SK-N-MC (cell line): ENCODE data around the gene PRDM5.

Experiments used
- DNase-seq: peaks from one replicate; pipeline ENCODE4 v3.0.0-alpha.2; 2011; ENCODE audit warnings: low read depth, low spot score
- H3K27ac ChIP-seq: fragments of 200-600 bp; sonication (generic); 2 replicates; pipeline ENCODE4 v1.5.1; 2016; ENCODE audit warnings: mixed run types
- H3K36me3 ChIP-seq: fragments of 200-600 bp; sonication (generic); 2 replicates; pipeline ENCODE4 v1.6.1; 2017; ENCODE audit warnings: antibody characterized with exemption, low read length, mixed read lengths; ENCODE audit not compliant: insufficient read depth
- H3K4me3 ChIP-seq: fragments of 200-600 bp; sonication (generic); 2 replicates; pipeline ENCODE4 v1.5.1; 2016
- H3K9ac ChIP-seq: fragments of 200-600 bp; sonication (generic); 2 replicates; pipeline ENCODE4 v1.8.0; 2017; ENCODE audit warnings: mixed run types, mixed read lengths; ENCODE audit not compliant: insufficient read length
- H3K9me3 ChIP-seq: fragments of 200-600 bp; sonication (generic); 2 replicates; pipeline ENCODE4 v1.6.1; 2017; ENCODE audit warnings: low read depth, mild to moderate bottlenecking, antibody characterized with exemption, low read length, moderate library complexity, mixed read lengths
- EZH2 ChIP-seq: fragments of 200-600 bp; sonication (generic); IDR thresholded peaks from one replicate; pipeline ENCODE4 v1.6.1; 2017; ENCODE audit warnings: antibody characterized with exemption
- FOXP2 ChIP-seq: optimal IDR thresholded peaks from 2 replicates; pipeline ENCODE3; 2011; ENCODE audit warnings: mild to moderate bottlenecking, moderate library complexity; ENCODE audit not compliant: insufficient read depth; ENCODE audit errors: extremely low read length, control extremely low read depth
- POLR2AphosphoS5 ChIP-seq: IDR thresholded peaks from 2 replicates; pipeline ENCODE4 v1.6.1; 2012; ENCODE audit warnings: mild to moderate bottlenecking, low read depth, low read length, borderline replicate concordance

The PRDM5 gene

DNA sequence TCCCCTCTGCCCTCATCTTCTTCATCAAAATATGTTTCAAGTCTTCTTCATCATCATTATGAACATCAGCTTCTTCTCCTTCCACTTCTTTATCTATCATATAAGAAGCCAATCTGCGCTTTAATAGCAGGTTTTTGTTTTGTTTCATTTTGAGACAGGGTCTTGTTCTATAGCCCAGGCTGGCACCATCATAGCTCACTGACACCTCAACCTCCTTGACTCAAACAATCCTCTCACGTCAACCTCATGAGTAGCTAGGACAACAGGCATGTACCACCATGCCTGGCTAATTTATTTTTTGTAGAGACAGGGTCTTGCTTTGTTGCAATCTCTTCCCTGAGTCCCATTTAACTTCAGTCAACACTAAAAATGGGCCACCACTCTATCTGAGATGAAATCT is 27.0 kb downstream of the PRDM5 start:
- TF ChIP-seq POLR2AphosphoS5: no peak
- TF ChIP-seq FOXP2: no peak
- TF ChIP-seq EZH2: no peak
- Histone ChIP-seq H3K4me3 (no peak overlapping the region), H3K27ac (no peak overlapping the region)

DNA sequence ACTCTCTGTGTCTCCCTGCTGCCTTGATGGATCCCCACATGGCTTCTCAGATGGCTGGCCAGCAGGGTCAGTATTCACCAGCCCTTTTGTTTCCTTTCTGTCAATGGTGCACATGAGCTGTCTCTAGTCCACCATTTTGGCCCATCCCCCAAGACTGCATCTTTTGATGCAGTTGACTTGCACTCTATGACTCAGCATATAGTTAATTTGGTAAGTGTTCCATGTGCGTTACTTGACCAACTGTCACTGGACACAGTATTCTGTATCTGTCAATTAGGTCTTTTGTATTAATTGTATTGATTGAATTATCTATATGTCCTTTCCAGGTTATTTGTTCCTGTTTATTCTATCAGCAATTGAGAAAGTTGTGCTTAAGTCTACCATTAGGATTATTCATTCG is 29.2 kb downstream of the PRDM5 start:
- Histone ChIP-seq H3K9ac (no peak overlapping the region), H3K27ac (no peak overlapping the region), H3K9me3 (no peaks in the 10 kb centered on the region), H3K4me3 (no peak overlapping the region), H3K36me3 (no peaks in the 10 kb centered on the region)
- TF ChIP-seq EZH2 (no peak), POLR2AphosphoS5 (no peak), FOXP2 (no peak)
- DNase-seq: no peak

More for the DNA sequence above, 27.0 kb downstream of the PRDM5 start:
- Histone ChIP-seq H3K36me3 (no peaks in the 10 kb centered on the region), H3K9me3 (no peaks in the 10 kb centered on the region), H3K9ac (no peak overlapping the region)
- DNase-seq: no peak

DNA sequence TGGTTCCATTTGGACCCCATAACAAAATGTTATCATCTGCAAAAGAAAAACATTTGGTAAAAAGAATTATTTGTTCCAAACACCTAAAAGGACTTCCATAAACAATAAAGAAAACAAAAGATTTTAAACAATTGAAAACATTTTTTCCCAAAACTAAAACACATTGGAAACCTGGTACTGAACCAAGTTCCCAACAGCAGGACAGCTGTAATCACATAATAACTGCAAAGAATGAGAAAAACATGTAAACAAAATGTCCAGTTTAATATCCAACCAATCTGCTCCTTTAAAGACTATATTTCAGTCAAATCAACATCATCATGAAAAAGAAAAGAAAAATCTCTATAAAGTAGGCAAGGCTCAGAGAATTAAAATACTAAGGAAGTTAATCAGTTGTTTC is 36.3 kb downstream of the PRDM5 start:
- TF ChIP-seq EZH2: no peak
- TF ChIP-seq POLR2AphosphoS5: no peak
- TF ChIP-seq FOXP2: no peak
- Histone ChIP-seq H3K9me3 (no peaks in the 10 kb centered on the region), H3K4me3 (no peak overlapping the region), H3K36me3 (no peaks in the 10 kb centered on the region), H3K27ac (no peak overlapping the region), H3K9ac (no peak overlapping the region)
- no peak for DNase-seq

DNA sequence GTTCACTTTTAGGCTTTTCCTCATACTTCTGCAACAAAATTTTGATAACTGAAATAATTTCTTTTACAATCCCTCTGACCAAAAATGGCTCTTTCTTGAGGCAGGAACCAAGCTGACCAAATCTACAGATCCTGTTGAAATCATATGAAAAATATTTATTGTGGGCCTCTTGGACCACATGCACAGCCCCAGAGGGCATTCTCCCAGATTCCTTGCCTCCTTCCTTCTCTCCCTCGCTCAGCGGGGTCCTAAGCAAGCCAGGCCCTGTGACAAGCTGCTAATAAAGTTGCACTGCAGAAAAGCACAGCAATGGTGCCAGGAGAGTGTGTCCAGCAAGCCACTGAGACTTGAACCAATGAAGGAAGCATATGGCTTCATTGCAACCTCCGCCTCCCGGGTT is 40.7 kb downstream of the PRDM5 start:
- Histone ChIP-seq H3K4me3 (no peak overlapping the region), H3K9ac (no peak overlapping the region), H3K9me3 (no peaks in the 10 kb centered on the region), H3K27ac (no peak overlapping the region), H3K36me3 (no peaks in the 10 kb centered on the region)
- TF ChIP-seq EZH2: no peak
- no peak for TF ChIP-seq FOXP2
- no peak for TF ChIP-seq POLR2AphosphoS5
- DNase-seq: no peak

DNA sequence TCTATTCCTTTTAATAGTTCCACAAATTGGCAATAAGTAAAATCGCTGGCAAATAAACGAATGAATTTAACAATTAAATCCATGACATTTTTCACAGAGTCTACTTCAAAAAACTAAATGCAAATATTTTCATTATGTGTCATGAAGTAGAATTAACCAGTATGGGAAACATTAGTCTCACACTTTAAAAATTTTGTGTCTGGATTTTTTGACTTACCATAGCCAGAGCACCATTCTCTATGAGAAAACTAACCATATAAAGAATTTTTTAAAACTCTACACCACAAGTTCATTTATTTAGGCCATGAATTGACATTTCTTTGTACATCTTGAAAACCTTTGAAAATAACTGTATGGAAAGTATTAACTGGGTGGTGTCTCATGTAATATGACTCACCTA is 41.2 kb downstream of the PRDM5 start:
- no peak overlapping the region for H3K4me3 ChIP-seq
- no peaks in the 10 kb centered on the region for H3K9me3 ChIP-seq
- no peaks in the 10 kb centered on the region for H3K36me3 ChIP-seq
- H3K9ac ChIP-seq: no peak overlapping the region
- TF ChIP-seq FOXP2: no peak
- TF ChIP-seq EZH2: no peak
- no peak for TF ChIP-seq POLR2AphosphoS5
- H3K27ac ChIP-seq: no peak overlapping the region
- DNase-seq: no peak

DNA sequence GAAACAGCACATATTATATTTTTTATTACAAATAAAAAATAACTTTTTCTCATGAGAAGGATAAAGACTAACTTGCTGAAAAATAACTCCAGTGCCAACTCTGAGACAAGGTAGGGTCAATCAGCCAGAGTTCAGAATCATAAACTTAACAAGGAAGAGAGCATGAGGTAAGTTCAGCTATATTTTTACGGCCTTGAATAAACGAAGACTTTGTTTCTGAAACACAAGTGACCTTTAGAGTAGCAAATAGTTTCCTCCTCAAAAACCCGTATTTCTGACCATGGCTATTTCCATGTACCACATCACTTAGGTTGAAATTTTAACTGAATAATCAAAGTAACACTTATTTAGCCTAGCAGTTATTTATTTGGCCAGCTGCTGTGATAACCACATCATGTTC is 45.5 kb downstream of the PRDM5 start:
- no peak overlapping the region for H3K27ac ChIP-seq
- H3K9me3 ChIP-seq: no peaks in the 10 kb centered on the region
- H3K36me3 ChIP-seq: no peaks in the 10 kb centered on the region
- H3K4me3 ChIP-seq: no peak overlapping the region
- TF ChIP-seq EZH2: no peak
- no peak for TF ChIP-seq POLR2AphosphoS5
- no peak for TF ChIP-seq FOXP2
- DNase-seq: no peak
- H3K9ac ChIP-seq: no peak overlapping the region

DNA sequence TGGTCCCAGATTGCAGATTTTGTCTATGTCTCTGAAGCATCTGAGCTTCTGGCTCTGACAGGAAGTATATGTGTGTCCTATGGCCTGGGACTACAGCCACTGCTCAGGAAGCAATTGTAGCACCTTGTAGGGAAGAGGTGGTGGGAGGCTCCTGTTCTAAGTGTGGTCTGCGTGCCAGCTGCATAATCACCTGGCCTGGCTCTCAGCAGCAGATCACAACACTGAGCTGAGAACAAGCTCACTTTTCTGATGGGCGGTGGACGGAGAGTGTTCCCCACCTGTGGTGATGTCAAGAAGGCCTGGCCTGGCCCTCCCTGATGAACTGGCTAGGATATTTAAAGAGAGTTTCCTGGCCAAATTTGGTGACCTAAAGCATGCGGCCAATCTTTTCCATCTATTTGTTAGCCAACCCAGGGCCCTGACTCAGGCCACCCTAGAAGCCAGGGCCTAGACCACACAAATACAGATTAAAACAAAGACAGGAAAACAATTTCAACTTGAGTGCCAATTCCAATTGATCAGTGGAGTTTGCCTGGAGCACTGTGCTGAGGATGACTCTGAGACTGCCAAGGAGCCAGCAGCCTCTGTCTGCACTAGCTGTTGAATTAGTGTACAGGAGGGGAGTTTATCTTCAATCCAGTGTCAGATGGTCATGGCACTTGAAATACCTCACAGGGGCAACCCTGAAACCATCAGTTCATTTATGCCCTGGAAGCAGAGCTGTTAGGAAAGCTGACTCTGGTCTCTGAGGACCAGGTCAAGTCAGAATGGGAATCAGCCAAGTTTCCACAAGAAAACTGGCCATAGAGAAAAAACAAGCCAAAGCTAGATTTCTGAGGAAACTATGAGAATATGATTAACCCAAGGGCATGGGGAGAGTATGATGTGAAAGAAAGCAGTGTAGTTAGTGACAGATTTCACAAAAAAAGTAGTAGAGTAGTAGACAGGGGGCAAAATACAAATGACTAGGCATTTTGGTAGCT is 47.4 kb downstream of the PRDM5 start:
- H3K9me3 ChIP-seq: no peaks in the 10 kb centered on the region
- H3K4me3 ChIP-seq: no peak overlapping the region
- no peak overlapping the region for H3K9ac ChIP-seq
- TF ChIP-seq POLR2AphosphoS5: no peak
- TF ChIP-seq EZH2: no peak
- no peak for TF ChIP-seq FOXP2
- H3K36me3 ChIP-seq: no peaks in the 10 kb centered on the region
- DNase-seq: no peak
- no peak overlapping the region for H3K27ac ChIP-seq

DNA sequence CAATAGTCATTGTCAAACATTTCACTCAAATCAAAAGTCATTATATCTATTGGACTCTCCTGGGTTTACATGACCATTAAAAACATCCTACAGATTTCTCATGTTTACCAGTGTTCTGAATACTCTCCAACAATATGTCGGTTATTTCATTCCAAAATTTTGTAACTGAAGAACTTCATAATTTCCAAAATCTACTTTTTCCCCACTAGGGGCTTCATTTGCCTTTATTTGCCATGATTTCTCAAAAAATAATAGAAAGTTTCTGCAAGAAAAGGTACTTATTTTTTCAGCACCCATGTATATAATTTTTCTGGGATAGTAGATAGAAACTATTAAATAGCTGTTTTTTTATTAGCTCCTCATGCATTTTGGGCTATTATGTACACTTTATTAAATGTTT is 49.0 kb downstream of the PRDM5 start:
- Histone ChIP-seq H3K9me3 (no peaks in the 10 kb centered on the region), H3K27ac (no peak overlapping the region), H3K4me3 (no peak overlapping the region), H3K36me3 (no peaks in the 10 kb centered on the region), H3K9ac (no peak overlapping the region)
- no peak for DNase-seq
- no peak for TF ChIP-seq FOXP2
- TF ChIP-seq POLR2AphosphoS5: no peak
- TF ChIP-seq EZH2: no peak
